Hematopoietic multipotent progenitor cell treated with erythropoietin and hydrocortisone succinate and interleukin-3 and kit ligand, for 17 days (in vitro differentiated cells): Measurements from ENCODE around the gene TFB2M.
"Not testable (repeated sequence)": the region's sequence is repeated elsewhere in the genome, so short reads cannot be mapped to it uniquely, and the experiment has no call there.

Source experiments
- DNase-seq: peaks from one replicate; pipeline ENCODE4 v3.0.0-alpha.2; 2015; ENCODE audit warnings: low spot score

TFB2M gene, protein sequence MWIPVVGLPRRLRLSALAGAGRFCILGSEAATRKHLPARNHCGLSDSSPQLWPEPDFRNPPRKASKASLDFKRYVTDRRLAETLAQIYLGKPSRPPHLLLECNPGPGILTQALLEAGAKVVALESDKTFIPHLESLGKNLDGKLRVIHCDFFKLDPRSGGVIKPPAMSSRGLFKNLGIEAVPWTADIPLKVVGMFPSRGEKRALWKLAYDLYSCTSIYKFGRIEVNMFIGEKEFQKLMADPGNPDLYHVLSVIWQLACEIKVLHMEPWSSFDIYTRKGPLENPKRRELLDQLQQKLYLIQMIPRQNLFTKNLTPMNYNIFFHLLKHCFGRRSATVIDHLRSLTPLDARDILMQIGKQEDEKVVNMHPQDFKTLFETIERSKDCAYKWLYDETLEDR

GRCh38 chr1:246566128-246566812, at the start of gene TFB2M, which contains the start of gene CNST:
TSS of gene TFB2M (minus strand) at chr1:246566261. CDS start at chr1:246566138, 123 bp downstream.
TSS of gene CNST (plus strand) at chr1:246566456. CDS start at chr1:246591563, 25,107 bp downstream.
- peak; percentile 98 for DNase-seq

DNA sequence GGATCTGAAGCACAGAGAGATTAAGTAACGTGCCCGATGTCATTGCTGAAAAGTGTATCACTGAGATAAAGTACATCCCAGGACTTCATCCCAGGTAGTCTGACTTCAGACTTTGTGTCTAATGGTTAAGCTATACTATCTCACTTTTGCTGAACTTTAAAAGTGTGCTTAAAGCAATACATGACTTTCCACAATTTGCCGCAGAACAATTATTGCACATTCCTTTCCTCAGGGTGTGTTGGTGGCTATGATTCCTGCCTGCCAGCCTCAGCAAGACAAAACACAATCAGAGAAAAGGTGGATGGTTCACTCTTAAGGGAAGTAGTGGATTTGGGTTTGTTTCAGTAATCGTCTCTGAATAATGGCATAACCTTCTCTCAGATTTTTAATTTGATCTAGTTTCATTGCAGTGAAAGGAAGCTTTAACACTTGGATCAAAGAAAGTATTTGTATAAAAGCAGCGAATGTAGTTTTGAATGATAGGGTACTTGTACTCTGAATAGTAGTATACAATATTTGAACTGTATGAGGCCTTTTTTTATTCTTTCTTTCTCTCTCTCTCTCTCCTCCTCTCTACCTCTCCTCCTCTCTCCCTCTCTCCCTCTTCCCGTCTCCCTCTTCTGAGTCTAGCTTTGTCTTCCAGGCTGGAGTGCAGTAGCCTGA, 47.2 kb upstream of the TFB2M start:
- no peak for DNase-seq

GRCh38 chr1:246609632-246610031, 43.6 kb upstream of the TFB2M start:
- DNase-seq = no peak

- DNase-seq = no peak
Observed at GRCh38 chr1:246608616-246609376, 42.7 kb upstream of the TFB2M start.

DNA sequence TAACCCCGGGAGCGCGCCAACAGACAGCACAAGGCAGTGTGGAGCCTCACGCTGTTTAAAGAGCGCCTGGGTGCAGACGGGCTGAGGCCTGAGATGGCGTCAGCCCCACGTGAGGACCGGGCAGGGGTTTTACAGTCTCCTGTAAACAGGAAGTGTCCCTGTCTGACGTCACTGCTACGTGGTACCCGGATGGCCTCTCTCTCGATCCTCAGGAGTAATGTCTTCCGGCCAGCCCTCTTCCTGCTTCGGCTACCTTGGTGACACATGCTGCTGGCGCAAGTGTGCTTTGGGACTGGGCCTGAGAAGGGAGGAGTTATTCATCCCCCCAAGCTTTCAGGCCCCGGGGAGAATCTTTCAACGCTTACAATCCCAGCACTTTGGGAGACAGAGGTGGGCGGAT, 41.4 kb upstream of the TFB2M start:
- DNase-seq = no peak

GRCh38 chr1:246605231-246605630, 39.2 kb upstream of the TFB2M start:
- not testable (repeated sequence) for DNase-seq

DNA sequence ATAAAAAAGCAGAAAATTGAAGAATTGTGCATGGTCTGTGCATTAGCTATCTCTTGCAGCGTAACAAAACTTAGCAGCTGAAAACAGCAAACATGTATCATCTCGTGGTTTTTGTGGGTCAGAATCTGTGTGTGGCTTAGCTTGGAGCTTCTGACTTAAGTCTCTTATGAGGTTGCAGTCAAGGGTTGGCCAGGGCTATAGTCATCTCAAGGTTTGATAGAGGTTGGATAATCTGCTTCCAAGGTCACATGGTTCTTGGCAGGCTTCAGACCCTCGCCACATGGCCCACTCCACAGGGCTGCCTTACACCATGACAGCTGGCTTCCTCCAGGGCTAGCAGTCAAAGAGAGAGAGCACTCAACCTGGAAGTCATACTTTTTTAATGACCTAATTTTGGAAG, 36.1 kb upstream of the TFB2M start:
- no peak for DNase-seq

DNA sequence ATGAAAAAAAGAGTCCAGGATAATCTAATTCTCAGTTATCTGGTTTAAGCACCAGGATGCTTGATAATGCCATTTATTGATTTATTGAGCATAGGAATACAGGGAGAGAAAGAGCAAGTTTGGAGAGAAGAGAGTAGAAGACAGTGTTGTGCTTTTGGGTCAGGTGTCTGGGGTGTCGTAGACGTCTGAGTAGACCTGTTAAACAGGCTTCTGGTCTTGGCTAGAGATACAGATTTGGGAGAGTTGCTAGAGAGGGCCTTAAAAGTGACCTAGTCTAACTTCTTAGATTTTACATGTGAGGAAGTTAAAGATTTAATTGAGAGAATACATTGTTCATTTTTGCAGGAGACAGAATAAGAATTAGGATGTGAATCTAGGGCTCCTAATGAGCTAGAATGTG, 34.5 kb upstream of the TFB2M start:
- DNase-seq = no peak

- no peak for DNase-seq
Observed at GRCh38 chr1:246599315-246599714, 33.3 kb upstream of the TFB2M start.

DNA sequence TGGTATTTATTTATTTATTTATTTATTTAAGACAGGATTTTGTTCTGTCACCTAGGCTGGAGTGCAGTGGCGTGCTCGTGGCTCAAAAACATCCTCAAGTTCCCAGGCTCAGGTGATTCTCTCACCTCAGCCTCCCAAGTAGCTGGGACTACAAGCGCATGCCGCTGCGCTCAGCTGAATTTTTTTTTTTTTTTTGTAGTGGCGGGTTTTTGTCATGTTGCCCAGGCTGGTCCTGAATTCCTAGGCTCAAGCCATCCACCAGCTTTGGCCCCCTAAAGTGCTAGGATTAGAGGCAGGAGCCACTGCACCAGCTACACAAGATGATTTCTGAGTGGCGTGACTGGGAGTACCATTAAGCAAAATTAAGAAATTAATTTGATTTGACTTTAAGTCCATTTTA, 31.9 kb upstream of the TFB2M start:
- no peak for DNase-seq

GRCh38 chr1:246597340-246597739, 31.3 kb upstream of the TFB2M start:
- no peak for DNase-seq

DNA sequence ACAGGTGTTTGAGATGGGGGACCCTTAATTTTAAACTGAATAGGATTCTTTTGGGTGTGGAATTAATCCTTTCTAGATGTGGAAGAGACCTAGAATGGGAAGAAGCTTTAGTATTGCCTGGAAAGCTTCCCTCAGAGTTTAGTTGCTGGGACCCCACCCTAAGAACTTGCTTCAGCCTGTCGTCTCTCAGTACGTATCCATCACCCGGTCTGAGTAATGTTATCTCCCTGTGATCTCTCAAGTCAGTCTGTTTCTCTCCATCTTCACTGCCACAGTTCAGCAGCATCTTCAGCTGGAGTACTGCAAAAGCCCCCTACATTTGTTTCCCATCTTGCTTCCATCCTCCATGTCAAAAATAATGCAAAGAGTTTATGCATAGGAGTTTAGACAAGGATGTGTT, 29.1 kb upstream of the TFB2M start:
- DNase-seq = no peak

DNA sequence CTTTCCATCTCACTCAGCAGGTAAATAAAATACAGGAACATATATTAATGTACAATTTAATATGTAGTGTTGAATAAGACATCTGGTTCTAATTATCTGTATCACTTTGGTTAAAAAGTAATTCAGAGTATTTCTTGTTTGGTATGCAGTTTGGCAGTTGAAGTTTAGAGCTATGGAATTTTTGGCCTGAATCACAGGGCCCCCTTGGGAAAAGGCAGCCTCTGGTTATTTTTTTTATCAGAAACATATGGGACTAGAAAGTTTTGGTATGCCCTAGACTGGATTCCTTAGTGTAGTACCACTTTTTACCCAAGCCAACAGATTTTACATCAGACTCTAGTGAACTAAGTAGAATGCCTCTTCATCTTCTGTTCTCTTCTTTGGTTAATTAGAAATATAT, 26.6 kb upstream of the TFB2M start:
- no peak for DNase-seq

DNA sequence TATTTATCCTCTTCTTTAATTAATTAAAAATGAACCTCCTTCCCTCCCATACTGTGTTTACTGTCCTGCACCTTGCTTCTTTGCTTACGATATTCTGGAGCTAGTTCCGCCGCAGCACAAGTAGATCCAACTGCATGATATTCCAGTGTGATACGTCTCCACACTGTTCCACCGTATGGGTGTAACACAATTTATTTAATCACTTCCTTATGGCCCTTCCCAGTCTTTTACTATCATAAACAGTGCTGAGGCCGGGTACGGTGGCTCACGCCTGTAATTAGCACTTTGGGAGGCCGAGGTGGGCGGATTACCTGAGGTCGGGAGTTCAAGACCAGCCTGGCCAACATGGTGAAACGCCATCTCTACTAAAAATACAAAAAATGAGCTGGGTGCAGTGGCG, 25.9 kb upstream of the TFB2M start:
- no peak for DNase-seq

GRCh38 chr1:246591504-246591903, 25.4 kb upstream of the TFB2M start:
- DNase-seq = no peak

DNA sequence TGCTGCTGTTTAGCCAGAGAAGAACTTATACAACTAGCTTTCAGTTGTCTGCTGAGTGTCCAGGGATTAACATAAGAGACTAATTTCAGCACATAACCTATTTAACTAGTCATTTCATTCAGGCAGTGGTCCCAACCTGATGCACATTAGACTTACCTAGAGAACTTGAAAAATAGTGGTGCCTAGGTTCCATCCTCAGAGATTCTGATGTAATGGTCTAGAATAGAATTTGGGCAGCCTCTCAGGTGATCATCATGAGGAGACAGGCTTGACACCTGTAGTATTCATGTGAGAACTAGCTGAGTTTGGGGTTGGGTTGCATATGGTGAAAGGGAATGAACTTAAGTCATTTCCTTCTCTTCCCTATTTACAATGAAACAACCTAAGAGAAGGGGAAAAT, 25.0 kb upstream of the TFB2M start:
- DNase-seq = no peak

DNA sequence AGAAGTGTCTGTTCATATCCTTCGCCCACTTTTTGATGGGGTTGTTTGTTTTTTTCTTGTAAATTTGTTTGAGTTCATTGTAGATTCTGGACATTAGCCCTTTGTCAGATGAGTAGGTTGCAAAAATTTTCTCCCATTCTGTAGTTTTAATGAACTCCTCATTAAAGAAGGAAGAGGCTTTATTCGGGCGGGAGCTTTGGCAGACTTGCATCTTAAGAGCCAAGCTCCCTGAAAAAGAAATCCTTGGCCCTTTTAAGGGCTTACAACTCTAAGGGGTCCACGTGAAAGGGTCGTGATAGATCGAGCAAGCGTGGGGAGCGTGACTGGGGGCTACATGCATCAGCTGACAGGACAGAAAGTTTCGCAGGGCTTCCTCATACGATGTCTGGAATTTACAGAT, 23.9 kb upstream of the TFB2M start:
- DNase-seq = not testable (repeated sequence)

GRCh38 chr1:246588159-246588721, 22.2 kb upstream of the TFB2M start:
- no peak for DNase-seq

- no peak for DNase-seq
Observed at GRCh38 chr1:246587606-246588005, 21.5 kb upstream of the TFB2M start.

DNA sequence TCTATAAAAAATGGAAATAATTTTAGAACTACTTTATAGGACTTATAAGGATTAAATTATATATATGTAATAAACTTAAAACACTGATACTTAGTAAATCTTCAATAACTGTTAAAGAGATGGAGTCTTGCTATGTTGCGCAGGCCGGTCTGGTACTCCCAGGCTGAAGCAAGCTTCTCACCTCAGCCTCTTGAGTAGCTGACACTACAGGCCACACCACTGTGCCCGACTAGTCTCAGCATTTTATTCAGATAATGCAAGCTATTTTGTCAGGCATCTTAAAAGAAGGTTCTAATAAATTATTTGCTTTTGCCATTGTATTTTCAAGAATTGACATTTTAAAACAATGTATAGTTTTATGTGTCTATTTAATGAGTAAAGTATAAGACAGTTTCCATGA, 21.0 kb upstream of the TFB2M start:
- DNase-seq = no peak

DNA sequence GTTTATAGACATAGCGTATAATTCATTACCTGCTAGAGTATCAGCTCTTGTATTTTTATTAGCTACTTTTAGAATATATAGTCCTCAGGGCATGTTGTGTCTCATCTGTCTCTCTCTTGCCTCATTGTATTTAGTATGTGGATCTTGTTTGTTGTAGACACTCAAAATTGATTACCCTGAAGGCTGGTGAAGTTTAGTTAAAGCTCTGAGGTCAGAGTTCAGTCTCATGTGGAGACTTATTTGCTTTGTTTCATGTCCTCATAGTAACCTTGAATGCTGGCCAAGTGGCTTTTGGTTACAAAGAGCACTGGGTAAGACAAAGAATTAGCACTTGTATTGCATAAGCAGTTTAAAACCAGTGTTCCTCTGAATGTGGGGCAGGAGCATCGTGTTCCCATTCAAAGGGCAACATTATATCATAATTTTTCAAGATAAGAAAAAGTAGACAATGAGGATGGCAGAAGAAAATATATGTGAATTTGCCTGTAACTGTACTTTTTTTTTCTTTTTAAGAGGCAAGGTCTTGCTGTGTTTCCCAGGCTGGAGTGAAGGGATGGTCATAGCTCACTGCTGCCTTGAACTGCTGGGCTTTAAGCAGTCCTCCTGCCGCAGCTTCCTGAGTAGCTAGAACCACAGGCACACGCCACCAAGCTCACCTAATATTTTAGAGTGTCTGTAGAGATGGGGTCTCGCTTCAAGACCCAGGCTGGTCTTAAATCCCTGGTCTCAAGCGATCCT, 17.6 kb upstream of the TFB2M start:
- DNase-seq = no peak
